Pancreas (tissue), 10 donors: ENCODE data around the gene PDZD4. TPM values are rescaled to one million over a fixed set of nuclear protein-coding genes. Genes with fewer than 3 reads are reported as not detected.

Experiments
- ATAC-seq, 4 donors: fragments of 200-7000 bp; cut with Tn5 transposase; one replicate each; pipeline versions ENCODE4 v1.8.0 to v1.9.1; 2020; ENCODE audit warnings: mild to moderate bottlenecking in 4 of 4, moderate library complexity in 4 of 4
- DNase-seq, 6 donors: peaks; one replicate each; pipeline ENCODE4 v3.0.0-alpha.2; 2020
- FAIRE-seq: peaks from 2 replicates; lab custom pipeline; 2012; peaks lifted over from hg19 to GRCh38; lab: Jason Lieb, UNC
- H3K27ac ChIP-seq, 4 donors: fragments of 200-600 bp; sonication (generic); 1 replicate in 3 of 4; 2 replicates in 1 of 4; pipeline versions ENCODE4 v1.5.0 to v1.8.0; 2020
- H3K27me3 ChIP-seq, 4 donors: fragments of 200-600 bp; one replicate each; pipeline ENCODE4 v1.8.0; 2021
- H3K36me3 ChIP-seq, 3 donors: fragments of 200-600 bp; sonication (generic) in 1 of 3; one replicate each; pipeline versions ENCODE4 v1.5.0 to v1.8.0; 2020 to 2021
- H3K4me1 ChIP-seq, 3 donors: fragments of 200-600 bp; one replicate each; pipeline ENCODE4 v1.8.0; 2021
- H3K4me3 ChIP-seq, 4 donors: fragments of 200-600 bp; sonication (generic) in 2 of 4; one replicate each; pipeline versions ENCODE4 v1.5.0 to v1.8.0; 2020 to 2021
- H3K9me3 ChIP-seq, 4 donors: fragments of 200-600 bp; one replicate each; pipeline ENCODE4 v1.8.0; 2021
- CTCF ChIP-seq, 4 donors: fragments of 200-600 bp; sonication (generic) in 3 of 4; IDR thresholded peaks; one replicate each; pipeline versions ENCODE4 v1.5.0 to v1.8.0; 2021; ENCODE audit warnings: antibody characterized with exemption in 4 of 4
- WGBS, 2 donors: extraction: QIAGEN DNeasy Blood & Tissue Kit; methylation state at CpG; one replicate each; pipeline ENCODE4 v1.1.7; 2013; 5-methylcytosine and 5-hydroxymethylcytosine counted together
- intact Hi-C, 3 donors: fragments of 100-400 bp; cut with DNase I; formaldehyde crosslinking; loops; one replicate each; pipeline versions ENCODE4 v1.11.1 to v1.14.2; 2022
- polyA plus RNA-seq, 2 donors: library from polyadenylated mRNA; stranded (reverse); fragments of 200-250 nt; gene quantifications; one replicate each; pipeline ENCODE4 v1.2.3, GENCODE V29; 2013
- total RNA-seq, 6 donors: library from RNA; stranded (reverse); fragmentation: NEBNext Ultra II Directional in 4 of 6; extraction: Animal tissue kit (Norgen Biotek cat#: 25700) in 4 of 6; gene quantifications; one replicate each; pipeline versions ENCODE4 v1.2.1 to v1.2.4, GENCODE V29; 2021 to 2023
- donor health status: healthy with polysubstance abuse.
- donor health status: DM: no; HTN: no; CAD: no; lungs with moderate emphysema.
- donor health status: DM: no; HTN: no; CAD: no.
- donor health status: control.
- donor health status: control.
- donor health status: Bipolar disorder and iron deficiency.
- donor health status: DM: yes; HTN: yes; CAD: no.
- donor health status: DM: no; HTN: no; CAD: no.
- donor health status: DM: no; HTN: no; CAD: no.
- donor health status: DM: yes; HTN: yes; CAD: no.

The PDZD4 gene
- total and polyA plus RNA-seq, 8 donors = 0.79 to 15.2 (median 1.6) TPM

DNA sequence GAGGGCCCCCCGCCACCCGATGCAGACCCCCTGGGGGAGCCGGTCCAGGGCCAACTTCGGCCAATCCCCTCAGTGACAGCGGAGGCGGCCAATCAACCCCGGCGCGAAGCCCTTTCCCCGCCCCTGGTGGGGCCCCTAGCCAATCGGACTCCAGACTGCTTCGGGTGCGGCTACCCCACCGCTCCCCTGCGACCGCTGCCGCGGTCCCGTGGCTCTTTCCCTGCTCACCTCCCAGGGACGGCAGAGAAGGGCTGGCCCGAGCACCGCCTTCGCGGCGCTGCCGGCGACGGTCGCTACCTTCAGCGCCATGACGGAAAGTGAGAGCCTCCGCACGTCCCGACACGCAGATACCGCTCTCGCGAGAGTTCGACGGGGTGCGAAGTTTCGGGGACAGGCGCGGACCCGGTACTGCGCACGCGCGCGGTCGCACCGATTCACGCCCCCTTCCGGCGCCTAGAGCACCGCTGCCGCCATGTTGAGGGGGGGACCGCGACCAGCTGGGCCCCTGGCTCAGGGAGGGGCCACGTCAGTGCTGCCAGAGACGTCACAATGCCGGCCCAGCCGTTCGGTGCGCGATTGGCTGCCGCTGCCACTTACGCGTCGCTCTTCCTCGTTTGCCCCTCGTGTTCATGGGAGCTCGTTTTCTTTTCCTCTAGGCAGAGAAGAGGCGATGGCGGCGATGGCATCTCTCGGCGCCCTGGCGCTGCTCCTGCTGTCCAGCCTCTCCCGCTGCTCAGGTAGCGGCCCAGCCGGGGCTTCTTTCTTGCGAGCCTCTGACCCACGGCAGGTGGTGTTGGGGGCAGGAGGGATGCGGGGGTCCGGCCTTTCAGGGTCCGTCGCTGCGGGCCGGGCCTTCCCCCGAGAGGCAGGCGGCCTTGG is 36.1 kb downstream of the PDZD4 start, which contains the start of the genes IDH3G and SSR4:
TSS of gene IDH3G (minus strand) at position 358 of the 879 bp plus-strand sequence. CDS start at position 309, 49 bp downstream.
TSS of gene SSR4 (plus strand) at position 651 of the 879 bp plus-strand sequence. CDS start at position 671, 20 bp downstream.
- 0 to 27% methylated on average over 84 to 92 of the region's 92 CpGs for WGBS, 2 donors
- Histone ChIP-seq H3K4me1 (peaks cover 0 to 7% (median 0%) of the 10 kb centered on the region in 3 donors), H3K27me3 (no peaks in the 10 kb centered on the region), H3K27ac (peak within 1 kb of the TSS; percentile 83 to 95 (median 93)), H3K4me3 (peak within 1 kb of the TSS; percentile 37 to 67 (median 58)), H3K36me3 (no peaks in the 10 kb centered on the region), H3K9me3 (no peaks in the 10 kb centered on the region)
- FAIRE-seq = peak; percentile 85
- intact Hi-C loops = no loop called here
- no peak for TF ChIP-seq CTCF (IDR thresholded peaks at IDR 0.05)
- peak; percentile 90 to 97 (median 94) for DNase-seq
- ATAC-seq = peak; percentile 88 to 95 (median 92)

DNA sequence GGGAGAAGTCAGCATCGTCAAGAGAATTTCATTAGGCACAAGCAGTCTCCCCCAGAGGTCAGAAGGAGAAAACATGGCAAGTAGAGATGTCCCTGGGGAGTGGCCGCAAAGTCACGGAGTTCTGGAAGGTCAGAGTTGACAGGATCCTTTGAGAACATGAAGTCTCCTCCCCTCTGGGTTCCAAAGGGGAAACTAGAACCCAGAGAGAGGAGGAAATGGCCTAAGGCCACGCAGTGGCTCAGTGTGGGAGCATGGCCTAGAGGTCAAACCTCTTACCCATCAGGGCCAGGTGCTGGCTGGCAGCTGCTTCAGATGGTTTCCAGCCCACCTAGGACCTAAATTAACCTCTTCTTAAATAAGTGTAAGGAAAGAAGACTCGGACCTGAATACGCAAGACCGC is 37.1 kb downstream of the PDZD4 start:
- Histone ChIP-seq H3K4me1 (peaks cover 0 to 7% (median 0%) of the 10 kb centered on the region in 3 donors), H3K9me3 (no peaks in the 10 kb centered on the region), H3K27ac (peak overlapping the region in 3 of 4 donors; percentile 83 to 95 (median 93)), H3K36me3 (no peaks in the 10 kb centered on the region), H3K27me3 (no peaks in the 10 kb centered on the region), H3K4me3 (peak overlapping the region; percentile 35 to 67 (median 58))
- TF ChIP-seq CTCF (IDR thresholded peaks at IDR 0.05) = no peak
- no peak for DNase-seq
- intact Hi-C loops = no loop called here
- no peak for FAIRE-seq
- WGBS, 2 donors = 7 to 41% methylated on average over 7 of the region's 7 CpGs
- ATAC-seq = peak in 1 of 4 donors; percentile 6

- ATAC-seq = no peak
- TF ChIP-seq CTCF (IDR thresholded peaks at IDR 0.05) = no peak
- H3K4me1 ChIP-seq = peaks cover 0 to 7% (median 0%) of the 10 kb centered on the region in 3 donors
- intact Hi-C loops = no loop called here
- H3K36me3 ChIP-seq = peaks cover 0 to 4% (median 0%) of the 10 kb centered on the region in 3 donors
- H3K9me3 ChIP-seq = no peaks in the 10 kb centered on the region
- no peak overlapping the region for H3K4me3 ChIP-seq
- no peak for FAIRE-seq
- WGBS, 2 donors = 69 to 76% methylated on average over 6 of the region's 6 CpGs
- no peak for DNase-seq
- no peaks in the 10 kb centered on the region for H3K27me3 ChIP-seq
- H3K27ac ChIP-seq = no peak overlapping the region
These were observed 38.0 kb downstream of the PDZD4 start for GRCh38 chrX:153792368-153792767.

- DNase-seq = no peak
- Histone ChIP-seq H3K36me3 (peaks cover 0 to 8% (median 0%) of the 10 kb centered on the region in 3 donors), H3K4me3 (no peak overlapping the region), H3K4me1 (peaks cover 0 to 7% (median 0%) of the 10 kb centered on the region in 3 donors), H3K9me3 (no peaks in the 10 kb centered on the region), H3K27ac (no peak overlapping the region), H3K27me3 (no peaks in the 10 kb centered on the region)
- no peak for ATAC-seq
- intact Hi-C loops = no loop called here
- no peak for TF ChIP-seq CTCF (IDR thresholded peaks at IDR 0.05)
- no peak for FAIRE-seq
- 78 to 82% methylated on average over 17 of the region's 17 CpGs for WGBS, 2 donors
These were observed 39.1 kb downstream of the PDZD4 start for GRCh38 chrX:153791104-153791852.
